NCI-H510A treated with DMSO at 0.1 percent for 48 hours (cell line): ENCODE measurements around the gene DAPL1.

ENCODE experiments used
- DNase-seq: peaks from one replicate; lab custom pipeline; 2025; lab: John Stamatoyannopoulos, UW

Gene DAPL1

GRCh38 chr2:158795195-158795924 lies at the start of gene DAPL1:
TSS of gene DAPL1 (plus strand) at chr2:158795317. CDS start at chr2:158795373, 56 bp downstream.
- DNase-seq, result peak; percentile 17

GRCh38 chr2:158745866-158746382 lies 49.2 kb upstream of the DAPL1 start:
- DNase-seq, result no peak

GRCh38 chr2:158746488-158746887 lies 48.6 kb upstream of the DAPL1 start:
- peak; percentile 22 for DNase-seq

- DNase-seq, result no peak
Measured at GRCh38 chr2:158747281-158747680, 47.8 kb upstream of the DAPL1 start.

GRCh38 chr2:158748926-158749590 lies 46.1 kb upstream of the DAPL1 start:
- DNase-seq, result no peak

- no peak for DNase-seq
Measured at GRCh38 chr2:158750458-158751125, 44.5 kb upstream of the DAPL1 start.

GRCh38 chr2:158753641-158754611 lies 41.2 kb upstream of the DAPL1 start:
- peak; percentile 57 for DNase-seq

- no peak for DNase-seq
Measured at GRCh38 chr2:158755310-158756087, 39.6 kb upstream of the DAPL1 start.

- no peak for DNase-seq
Measured at GRCh38 chr2:158756331-158756730, 38.8 kb upstream of the DAPL1 start.

GRCh38 chr2:158756976-158757375 lies 38.1 kb upstream of the DAPL1 start:
- no peak for DNase-seq

GRCh38 chr2:158760887-158761286 lies 34.2 kb upstream of the DAPL1 start:
- DNase-seq, result no peak

GRCh38 chr2:158761621-158762020 lies 33.5 kb upstream of the DAPL1 start:
- DNase-seq, result no peak

- no peak for DNase-seq
Measured at GRCh38 chr2:158762336-158762735, 32.8 kb upstream of the DAPL1 start.

- DNase-seq, result no peak
Measured at GRCh38 chr2:158766524-158766923, 28.6 kb upstream of the DAPL1 start.

- DNase-seq, result no peak
Measured at GRCh38 chr2:158772306-158773078, 22.6 kb upstream of the DAPL1 start.

GRCh38 chr2:158773121-158773520 lies 22.0 kb upstream of the DAPL1 start:
- no peak for DNase-seq

GRCh38 chr2:158774681-158775080 lies 20.4 kb upstream of the DAPL1 start:
- DNase-seq, result peak; percentile 34

GRCh38 chr2:158775273-158776027 lies 19.7 kb upstream of the DAPL1 start:
- no peak for DNase-seq

- DNase-seq, result peak; percentile 45
Measured at GRCh38 chr2:158776231-158776630, 18.9 kb upstream of the DAPL1 start.
